OCI-LY1 (cell line): ENCODE measurements around the gene MAK.

Experiments used
- H2AFZ ChIP-seq: fragments of 200-600 bp; sonication (generic), shearing (Covaris generic); 2 replicates; pipeline ENCODE4 v1.6.0; 2014; ENCODE audit warnings: antibody characterized with exemption, mild to moderate bottlenecking, low read length
- H3F3A ChIP-seq: fragments of 200-600 bp; sonication (generic), shearing (Covaris generic); 2 replicates; pipeline ENCODE4 v1.6.0; 2014; ENCODE audit warnings: mild to moderate bottlenecking, antibody characterized with exemption, low read length, moderate library complexity; ENCODE audit not compliant: insufficient read depth
- H3K27ac ChIP-seq: fragments of 200-600 bp; sonication (generic); 2 replicates; pipeline ENCODE4 v1.5.1; 2014; ENCODE audit warnings: low read length, mixed run types, mild to moderate bottlenecking, low read depth; ENCODE audit not compliant: poor library complexity, severe bottlenecking
- H3K27me3 ChIP-seq: fragments of 200-600 bp; sonication (generic); 2 replicates; pipeline ENCODE4 v1.6.0; 2014; ENCODE audit warnings: antibody characterized with exemption, mild to moderate bottlenecking, low read length, moderate library complexity; ENCODE audit not compliant: insufficient read depth
- H3K36me3 ChIP-seq: fragments of 200-600 bp; sonication (generic); 2 replicates; pipeline ENCODE4 v1.6.1; 2014; ENCODE audit warnings: mild to moderate bottlenecking, antibody characterized with exemption, low read length, moderate library complexity, mixed read lengths; ENCODE audit not compliant: insufficient read depth
- H3K4me1 ChIP-seq: fragments of 200-600 bp; sonication (generic); 2 replicates; pipeline ENCODE4 v1.5.1; 2014; ENCODE audit warnings: mild to moderate bottlenecking, low read length, moderate library complexity; ENCODE audit not compliant: insufficient read depth, severe bottlenecking
- H3K4me2 ChIP-seq: fragments of 200-600 bp; sonication (generic), shearing (Covaris generic); 2 replicates; pipeline ENCODE4 v1.6.1; 2014; ENCODE audit warnings: low read length
- H3K4me3 ChIP-seq: fragments of 200-600 bp; sonication (generic); 2 replicates; pipeline ENCODE4 v1.5.1; 2014; ENCODE audit warnings: low read length, low read depth, mild to moderate bottlenecking, mixed read lengths; ENCODE audit not compliant: poor library complexity, severe bottlenecking
- H3K79me2 ChIP-seq: fragments of 200-600 bp; shearing (Covaris generic); 2 replicates; pipeline ENCODE4 v1.6.1; 2016; ENCODE audit warnings: mixed run types, low read length, mixed read lengths; ENCODE audit not compliant: insufficient read depth
- H3K9ac ChIP-seq: fragments of 200-600 bp; sonication (generic), shearing (Covaris generic); 2 replicates; pipeline ENCODE4 v1.6.1; 2014; ENCODE audit warnings: mild to moderate bottlenecking, low read length, mixed read lengths
- H3K9me2 ChIP-seq: fragments of 200-600 bp; sonication (generic), shearing (Covaris generic); 2 replicates; pipeline ENCODE4 v1.6.1; 2014; ENCODE audit warnings: low read depth, mild to moderate bottlenecking, low read length, mixed read lengths
- H3K9me3 ChIP-seq: fragments of 200-600 bp; shearing (Covaris generic); 2 replicates; pipeline ENCODE4 v1.6.1; 2014; ENCODE audit warnings: low read length, mixed read lengths
- H4K20me1 ChIP-seq: fragments of 200-600 bp; sonication (generic), shearing (Covaris generic); 2 replicates; pipeline ENCODE4 v1.6.0; 2016; ENCODE audit warnings: mild to moderate bottlenecking, low read length; ENCODE audit not compliant: insufficient read depth
- CTCF ChIP-seq: fragments of 200-600 bp; sonication (generic), shearing (Covaris generic); IDR thresholded peaks from 2 replicates; pipeline ENCODE4 v1.5.1; 2017; ENCODE audit warnings: mild to moderate bottlenecking, antibody characterized with exemption, low read length, moderate library complexity, mixed read lengths
- EZH2 ChIP-seq: fragments of 200-600 bp; sonication (generic), shearing (Covaris generic); IDR thresholded peaks from 2 replicates; pipeline ENCODE4 v1.8.0; 2017; ENCODE audit warnings: borderline replicate concordance, mixed run types, mild to moderate bottlenecking, antibody characterized with exemption, low read length, moderate library complexity, mixed read lengths

MAK gene

GRCh38 chr6:10875026-10875425, 36.7 kb upstream of the MAK start:
- no peak overlapping the region for H3K4me2 ChIP-seq
- H3K9me3 ChIP-seq, result no peaks in the 10 kb centered on the region
- H3K36me3 ChIP-seq, result no peaks in the 10 kb centered on the region
- no peak overlapping the region for H3K9ac ChIP-seq
- H2AFZ ChIP-seq, result no peak overlapping the region
- H3K79me2 ChIP-seq, result no peaks in the 10 kb centered on the region
- TF ChIP-seq EZH2 (no peak), CTCF (no peak)
- H3K27ac ChIP-seq, result no peak overlapping the region
- H3K9me2 ChIP-seq, result no peaks in the 10 kb centered on the region
- no peaks in the 10 kb centered on the region for H4K20me1 ChIP-seq
- no peaks in the 10 kb centered on the region for H3F3A ChIP-seq
- H3K4me1 ChIP-seq, result no peaks in the 10 kb centered on the region
- no peaks in the 10 kb centered on the region; the same call in 1 of the 2 replicates for H3K27me3 ChIP-seq
- H3K4me3 ChIP-seq, result no peak overlapping the region

GRCh38 chr6:10874207-10874606, 35.9 kb upstream of the MAK start:
- no peaks in the 10 kb centered on the region for H3F3A ChIP-seq
- no peaks in the 10 kb centered on the region for H3K4me1 ChIP-seq
- H4K20me1 ChIP-seq, result no peaks in the 10 kb centered on the region
- H3K27me3 ChIP-seq, result no peaks in the 10 kb centered on the region; the same call in 1 of the 2 replicates
- no peak overlapping the region for H3K4me2 ChIP-seq
- TF ChIP-seq EZH2 (no peak), CTCF (no peak)
- H3K36me3 ChIP-seq, result no peaks in the 10 kb centered on the region
- no peak overlapping the region for H3K27ac ChIP-seq
- no peak overlapping the region for H3K9ac ChIP-seq
- no peaks in the 10 kb centered on the region for H3K9me2 ChIP-seq
- no peaks in the 10 kb centered on the region for H3K9me3 ChIP-seq
- no peaks in the 10 kb centered on the region for H3K79me2 ChIP-seq
- H2AFZ ChIP-seq, result no peak overlapping the region
- no peak overlapping the region for H3K4me3 ChIP-seq

GRCh38 chr6:10873374-10873773, 35.0 kb upstream of the MAK start:
- Histone ChIP-seq H3K36me3 (no peaks in the 10 kb centered on the region), H3K9me3 (no peaks in the 10 kb centered on the region), H2AFZ (no peak overlapping the region), H4K20me1 (no peaks in the 10 kb centered on the region), H3F3A (no peaks in the 10 kb centered on the region), H3K9ac (no peak overlapping the region), H3K4me3 (no peak overlapping the region), H3K79me2 (no peaks in the 10 kb centered on the region), H3K27me3 (no peaks in the 10 kb centered on the region; the same call in 1 of the 2 replicates), H3K4me1 (no peaks in the 10 kb centered on the region), H3K4me2 (no peak overlapping the region), H3K27ac (no peak overlapping the region), H3K9me2 (no peaks in the 10 kb centered on the region)
- no peak for TF ChIP-seq EZH2
- no peak for TF ChIP-seq CTCF
